Lung microvascular endothelial cell (primary cell): Measurements from ENCODE around the gene SORCS3. TPM values are rescaled to one million over a fixed set of nuclear protein-coding genes. Genes with fewer than 3 reads are reported as not detected.

Experiments
- DNase-seq, 2 donors: peaks; one replicate each; pipeline versions ENCODE4 v3.0.0 to v3.0.0-alpha.2; 2010; ENCODE audit warnings: low read depth in 2 of 2
- total RNA-seq: library from RNA; depleted of rRNA; stranded (reverse); fragments of >200 nt; gene quantifications from 2 replicates; pipeline ENCODE4 v1.2.1, GENCODE V29; 2014

The SORCS3 gene
- total RNA-seq, 1 donor from 2014 or later, result not detected

DNA sequence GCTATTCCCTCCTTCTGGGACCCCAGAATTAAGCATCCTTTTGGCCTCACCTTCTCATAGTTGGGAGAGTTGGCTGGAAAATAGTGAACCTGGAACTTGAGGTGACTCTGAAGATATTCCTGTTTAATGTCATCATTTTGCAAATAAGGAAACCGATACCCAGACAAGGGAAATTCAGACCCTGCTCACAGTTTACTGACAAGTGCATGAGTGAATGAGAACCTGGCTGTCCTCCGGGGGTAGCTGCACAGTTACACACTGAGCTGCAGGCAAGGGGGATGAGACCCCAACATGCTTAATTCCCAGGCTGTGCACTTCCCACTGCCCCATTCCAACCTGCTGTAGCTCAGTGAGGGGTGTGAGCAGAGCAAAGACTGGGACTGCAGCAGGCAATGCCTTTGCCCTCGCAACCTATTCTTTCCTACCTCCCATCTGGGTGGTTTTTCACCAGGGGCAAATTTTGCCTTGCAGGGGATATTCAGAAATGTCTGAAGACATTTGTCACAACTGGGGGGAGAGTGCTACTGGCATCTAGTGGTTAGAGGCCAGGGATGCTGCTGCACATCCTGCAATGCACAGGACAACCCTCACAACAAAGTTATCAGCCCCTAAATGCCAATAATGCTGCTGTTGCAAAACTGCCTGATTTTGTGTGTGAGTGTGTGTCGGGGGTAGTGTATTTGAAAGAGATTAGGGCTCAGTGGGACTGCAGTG is 136.2 kb downstream of the SORCS3 start:
- no peak for DNase-seq

DNA sequence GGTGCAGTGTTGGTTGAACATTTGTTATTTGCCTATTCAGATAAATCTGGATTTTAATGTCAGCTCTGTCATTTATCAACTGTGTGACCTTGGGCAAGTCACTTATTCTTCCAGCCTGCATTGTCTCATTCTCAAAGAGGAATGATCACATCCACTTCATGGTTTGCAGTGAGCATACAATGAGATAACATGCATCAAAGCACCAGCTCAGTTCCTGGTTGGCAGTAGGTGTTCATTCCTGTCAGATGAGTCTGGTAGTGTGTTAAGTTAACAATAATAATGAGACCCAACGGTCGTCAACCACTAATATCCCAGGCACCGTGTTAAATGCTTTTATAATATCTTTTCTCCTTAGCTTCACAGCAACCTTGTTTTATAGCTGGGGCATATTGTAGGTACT is 137.3 kb downstream of the SORCS3 start:
- no peak for DNase-seq

DNA sequence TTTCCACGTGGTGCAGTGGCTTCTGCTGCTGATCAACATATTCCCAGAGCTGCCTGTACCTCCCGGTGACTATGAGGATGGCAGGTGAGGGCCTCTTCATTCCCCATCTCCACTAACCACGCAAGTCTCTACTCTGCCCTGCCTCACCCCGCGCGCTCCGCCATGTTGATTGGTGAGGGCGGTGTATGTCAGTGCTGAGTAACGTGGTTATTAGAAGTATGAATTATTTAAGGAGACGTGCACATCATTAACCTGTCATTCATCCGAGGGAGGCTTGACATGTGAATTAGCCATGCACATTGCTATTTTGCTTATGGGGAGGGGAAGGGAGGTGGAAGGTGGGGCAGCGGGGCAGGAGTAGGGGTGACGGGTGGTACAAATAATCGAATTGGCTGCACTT is 138.6 kb downstream of the SORCS3 start:
- no peak for DNase-seq

DNA sequence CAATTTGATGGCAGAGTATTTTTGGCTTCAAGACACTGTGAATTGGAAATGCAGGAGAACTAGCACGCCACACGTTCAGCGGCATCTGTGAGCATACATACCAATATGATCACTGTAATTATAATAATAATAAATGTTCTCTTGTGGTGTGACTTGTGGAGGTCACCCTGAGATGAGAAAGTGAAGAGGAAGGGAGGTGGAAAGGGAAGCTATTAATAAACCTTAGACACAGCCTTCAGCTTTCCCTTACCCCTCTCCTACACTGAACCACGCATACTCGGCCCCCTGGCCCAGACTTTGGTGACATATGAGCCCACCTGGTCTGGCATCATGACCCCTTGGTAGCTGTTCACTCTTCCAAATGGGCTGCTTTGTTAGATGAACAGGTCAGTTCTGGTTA is 139.1 kb downstream of the SORCS3 start:
- no peak for DNase-seq

DNA sequence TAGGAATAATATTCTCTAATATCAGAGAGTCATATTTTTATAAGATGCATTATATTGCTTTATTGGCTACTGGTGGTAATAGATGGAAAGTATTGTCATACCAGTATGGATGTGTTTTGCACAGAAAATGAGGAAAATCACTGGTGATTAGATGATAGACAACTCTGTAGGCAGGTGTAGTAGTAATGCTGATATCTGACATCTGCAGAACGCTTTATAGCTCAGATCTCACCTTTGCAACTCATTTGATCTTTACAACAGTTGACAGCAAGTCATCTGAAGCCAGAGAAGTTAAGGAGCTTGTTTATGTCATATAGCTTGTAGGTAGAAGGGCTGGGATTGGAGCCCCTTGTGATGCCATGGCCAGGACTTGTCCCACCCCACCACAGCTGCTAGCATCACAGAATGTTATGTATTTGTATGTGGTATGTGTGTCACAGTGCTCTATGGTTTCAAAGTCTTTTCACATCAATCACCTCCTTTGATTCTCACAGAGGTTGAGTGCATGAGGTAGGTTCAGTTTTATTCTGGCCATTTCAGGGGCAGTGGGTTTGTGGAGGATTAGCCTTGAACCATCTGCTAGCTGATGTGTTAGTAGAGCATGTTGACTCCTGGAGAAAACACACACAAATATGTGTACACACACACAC is 140.0 kb downstream of the SORCS3 start:
- no peak for DNase-seq

DNA sequence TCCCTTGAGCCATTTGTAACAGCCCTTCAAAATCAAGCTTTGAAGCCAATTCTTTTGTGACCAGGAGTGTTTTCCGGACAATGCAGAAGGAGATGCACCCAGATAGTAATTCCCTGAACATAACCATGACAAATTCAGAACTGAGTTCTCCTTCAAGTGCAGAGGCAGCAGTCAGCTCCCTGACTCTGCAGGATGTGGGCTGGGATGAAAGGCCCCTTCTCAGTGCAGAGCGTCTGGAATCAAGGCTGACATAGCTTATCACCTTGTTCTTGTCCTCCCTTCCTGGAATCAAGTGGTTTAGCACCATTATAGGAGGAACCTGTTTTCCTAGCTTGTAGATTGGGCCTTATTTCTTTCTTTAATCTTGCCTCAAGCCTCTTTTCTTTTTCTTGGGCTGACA is 143.4 kb downstream of the SORCS3 start:
- DNase-seq, result no peak

DNA sequence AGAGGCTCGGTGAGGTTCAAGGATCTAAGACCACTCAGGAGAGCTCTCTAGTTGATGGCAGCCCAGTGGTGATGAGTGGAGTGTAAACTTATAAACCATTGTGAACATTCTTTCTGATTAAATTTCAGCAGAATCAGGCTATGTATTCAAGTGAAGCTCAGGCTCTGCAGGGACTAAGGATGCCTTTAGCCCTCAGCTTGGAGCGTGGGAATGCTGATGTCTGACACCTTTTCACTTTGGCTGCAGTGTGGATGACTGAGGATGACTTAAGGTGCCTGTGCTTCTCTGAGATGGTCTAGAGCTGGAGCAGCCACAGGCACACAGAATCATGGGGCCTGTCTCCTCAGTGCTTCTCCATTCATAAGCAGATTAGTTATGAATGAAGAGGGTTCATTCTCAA is 150.4 kb downstream of the SORCS3 start:
- DNase-seq, result no peak

DNA sequence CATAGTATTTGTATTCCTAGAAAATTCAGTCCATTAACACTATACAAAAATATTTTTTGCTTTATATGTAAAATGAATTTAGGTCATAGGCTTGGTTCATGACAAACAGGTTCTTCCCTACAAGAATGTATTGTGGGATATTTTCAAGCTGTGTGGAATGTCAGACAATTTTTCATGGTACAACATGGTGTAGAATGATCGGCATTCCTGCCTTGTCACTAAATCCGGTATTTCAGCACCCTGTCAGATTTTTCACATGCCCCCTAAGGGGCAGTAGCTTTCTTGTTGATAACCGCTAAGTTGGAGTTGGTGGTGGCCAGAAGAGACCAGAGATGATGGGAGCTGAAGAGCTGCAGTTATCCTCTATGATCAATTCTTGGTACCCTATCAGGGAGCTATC is 154.3 kb downstream of the SORCS3 start:
- DNase-seq, result no peak

DNA sequence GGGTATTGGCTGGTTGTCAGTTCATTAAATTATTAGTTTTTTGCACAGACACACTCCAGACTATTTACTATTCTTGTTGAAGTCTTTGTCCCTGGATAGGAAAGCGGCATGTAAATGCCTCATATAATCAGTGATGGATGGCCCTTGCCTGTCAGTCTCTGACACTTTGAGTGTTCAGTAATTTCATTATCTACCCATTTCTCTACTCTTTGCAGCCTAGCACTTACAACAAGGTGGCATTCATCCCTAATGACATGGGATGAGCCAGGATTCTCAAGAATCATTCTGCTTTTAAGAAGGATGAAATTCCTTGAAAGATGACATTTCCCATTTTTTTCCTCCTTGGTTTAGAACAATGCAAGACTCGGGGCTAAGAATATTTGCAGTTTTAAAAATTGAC is 155.7 kb downstream of the SORCS3 start:
- DNase-seq, result no peak

DNA sequence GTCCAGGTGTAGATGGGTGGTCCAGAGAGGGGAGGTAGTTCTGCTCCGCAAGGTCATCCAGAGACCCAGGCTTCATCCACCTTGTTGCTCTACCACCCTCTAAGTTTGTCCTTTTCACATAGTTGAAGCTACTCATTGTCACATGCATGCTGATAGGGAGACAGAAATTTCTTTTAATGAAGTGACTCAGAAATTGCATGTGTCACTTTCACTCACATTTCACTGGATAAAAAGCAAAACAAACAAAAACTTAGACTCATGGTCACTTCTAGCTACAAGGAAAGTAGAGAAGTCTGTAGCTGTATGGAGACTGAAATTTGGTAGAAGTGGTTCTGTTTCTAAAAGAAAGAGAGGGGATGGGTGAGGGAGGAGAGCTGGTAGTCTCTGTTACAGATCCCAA is 161.9 kb downstream of the SORCS3 start:
- no peak for DNase-seq

DNA sequence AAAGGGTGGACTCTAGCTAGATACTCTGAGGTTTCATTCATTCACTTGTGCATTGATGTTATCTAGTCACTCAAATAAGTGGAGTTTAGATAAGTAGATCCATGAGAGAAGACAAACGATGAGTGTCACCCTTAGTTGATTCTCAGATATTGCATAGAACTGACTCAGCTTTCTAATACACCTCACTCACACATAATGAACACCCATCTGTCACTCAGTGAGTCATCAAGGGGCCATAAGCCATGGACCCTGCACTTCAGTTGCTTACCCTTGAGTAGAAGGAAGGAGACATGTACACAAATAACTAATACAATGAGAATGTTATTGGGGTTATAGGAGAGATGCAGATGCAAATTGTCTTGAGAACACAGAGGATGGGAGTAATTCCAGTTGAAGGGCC is 163.8 kb downstream of the SORCS3 start:
- no peak for DNase-seq

DNA sequence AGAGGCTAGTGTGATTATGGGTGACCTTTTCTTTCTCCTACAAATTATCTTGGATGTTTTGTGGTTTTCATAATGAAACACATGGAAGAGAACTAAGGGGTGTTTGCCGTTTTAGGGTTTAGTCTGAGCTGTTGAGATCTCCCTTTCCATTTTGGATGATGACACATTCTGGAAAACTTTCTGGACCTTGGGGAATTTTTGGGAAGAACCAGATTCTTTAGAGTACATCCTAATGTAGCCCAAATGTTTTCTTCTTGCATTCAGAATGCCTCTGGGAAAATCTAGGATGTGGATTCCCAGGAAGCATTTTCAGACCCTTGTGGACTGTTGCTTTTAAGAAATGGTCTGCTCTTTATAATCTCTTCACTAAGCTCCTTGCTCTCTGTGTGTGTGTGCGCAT is 165.7 kb downstream of the SORCS3 start:
- DNase-seq, result no peak

DNA sequence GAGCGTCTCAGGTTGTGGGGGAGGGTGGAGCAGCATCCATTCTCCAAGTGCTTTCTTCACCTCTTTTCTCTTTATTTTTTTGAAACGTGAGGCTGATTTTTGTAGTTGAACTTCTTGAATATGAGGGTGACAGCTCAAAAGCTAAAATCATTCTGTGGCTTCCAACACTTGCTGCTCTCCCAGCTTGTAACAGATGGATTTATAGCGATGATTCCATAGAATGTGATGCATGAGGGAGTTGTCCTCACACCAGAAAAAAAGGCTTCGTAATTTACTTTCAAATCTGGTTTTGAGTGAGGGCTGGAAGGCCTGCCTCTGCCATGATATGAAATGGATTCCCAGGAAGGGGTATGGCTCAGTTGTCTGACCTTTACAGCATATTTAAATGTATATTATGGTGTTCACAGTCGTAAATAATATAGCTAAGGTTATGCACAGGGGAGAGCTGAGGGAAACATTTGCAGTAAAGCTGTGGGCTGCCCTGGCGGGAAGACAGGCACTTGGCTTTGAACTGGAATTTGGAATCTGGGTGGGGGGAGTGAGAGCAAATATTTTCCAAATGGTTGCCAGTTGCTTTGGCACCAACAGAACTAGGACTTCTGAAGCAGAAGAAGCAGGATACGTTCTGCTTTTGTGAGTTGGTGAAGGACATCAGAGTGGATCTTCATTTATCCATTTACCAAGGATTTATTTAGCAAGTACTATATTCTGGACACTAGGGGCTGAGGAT is 166.7 kb downstream of the SORCS3 start:
- DNase-seq, result no peak

DNA sequence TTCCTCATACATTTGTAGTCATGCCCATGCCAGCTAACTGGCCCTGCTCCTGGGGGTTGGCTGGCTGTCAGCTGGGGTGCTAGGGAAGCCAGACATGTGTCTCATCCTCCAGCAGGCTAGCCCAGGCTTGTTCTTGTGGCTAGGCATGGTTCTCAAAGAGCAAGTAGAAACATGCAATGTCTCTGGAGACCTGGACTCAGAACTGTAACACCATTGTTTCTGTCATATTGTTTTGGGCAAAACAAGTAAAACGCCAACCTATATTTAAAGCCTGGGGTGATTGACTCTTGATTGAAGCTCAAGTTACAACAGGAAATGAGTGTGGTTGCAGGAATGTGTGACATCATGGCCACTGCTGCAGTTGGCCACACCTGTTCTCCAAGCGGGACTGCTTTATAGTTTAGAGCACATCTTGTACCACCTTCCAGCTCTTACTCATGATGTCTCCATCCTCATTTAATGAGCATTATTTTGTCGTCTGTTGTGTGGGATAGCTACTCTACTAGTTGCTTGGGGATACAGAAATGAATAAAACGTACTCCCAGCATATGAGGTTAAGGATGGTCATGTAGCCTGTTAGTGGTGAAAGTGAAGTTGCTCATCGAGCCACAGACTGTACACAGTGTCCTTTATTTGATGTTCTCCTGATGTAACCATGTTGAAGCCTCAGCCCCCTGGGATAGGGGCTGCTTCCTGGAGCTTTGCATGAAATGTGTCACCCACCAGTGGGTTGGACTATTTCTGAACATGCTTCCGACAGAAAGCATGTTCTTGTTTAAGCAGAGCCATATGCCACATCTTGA is 168.4 kb downstream of the SORCS3 start:
- no peak for DNase-seq

DNA sequence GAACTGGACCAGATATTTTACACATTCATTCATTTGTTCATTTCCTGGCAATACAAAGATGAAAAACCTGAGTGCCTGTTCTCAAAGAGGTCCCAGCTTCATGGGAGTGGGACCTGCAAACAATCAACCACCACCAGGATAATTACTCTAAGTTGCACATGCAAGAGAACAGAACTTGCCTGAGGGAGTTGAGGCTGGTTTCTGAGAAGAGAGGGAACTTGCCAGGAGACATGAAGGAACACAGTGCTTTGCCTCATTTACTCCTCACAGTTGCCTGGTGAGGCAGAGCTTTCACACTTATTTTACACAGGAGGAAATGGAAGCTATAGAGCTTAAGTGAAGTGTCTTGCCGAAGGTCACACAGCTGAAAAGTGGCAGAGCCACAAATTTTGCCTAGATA is 170.1 kb downstream of the SORCS3 start:
- no peak for DNase-seq

DNA sequence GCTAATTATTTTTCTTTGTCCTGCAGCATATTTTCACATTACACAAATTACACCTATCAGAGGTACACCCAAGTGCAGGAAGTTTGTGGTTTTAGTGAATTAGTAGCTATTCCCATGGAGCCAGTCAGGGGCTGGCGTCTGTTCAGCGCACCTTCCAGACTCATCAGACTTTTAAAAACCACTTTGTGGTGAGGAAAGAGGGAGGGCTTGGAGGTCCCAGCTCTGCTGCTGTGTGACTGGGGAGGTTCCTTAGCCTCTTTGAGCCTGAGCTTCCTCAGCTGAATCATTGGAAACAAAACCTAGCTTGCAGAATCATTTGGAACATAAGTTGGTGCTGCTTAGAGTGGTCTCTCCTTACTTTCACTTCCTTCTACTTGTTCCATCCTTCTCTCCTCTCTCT is 175.4 kb downstream of the SORCS3 start:
- no peak for DNase-seq

DNA sequence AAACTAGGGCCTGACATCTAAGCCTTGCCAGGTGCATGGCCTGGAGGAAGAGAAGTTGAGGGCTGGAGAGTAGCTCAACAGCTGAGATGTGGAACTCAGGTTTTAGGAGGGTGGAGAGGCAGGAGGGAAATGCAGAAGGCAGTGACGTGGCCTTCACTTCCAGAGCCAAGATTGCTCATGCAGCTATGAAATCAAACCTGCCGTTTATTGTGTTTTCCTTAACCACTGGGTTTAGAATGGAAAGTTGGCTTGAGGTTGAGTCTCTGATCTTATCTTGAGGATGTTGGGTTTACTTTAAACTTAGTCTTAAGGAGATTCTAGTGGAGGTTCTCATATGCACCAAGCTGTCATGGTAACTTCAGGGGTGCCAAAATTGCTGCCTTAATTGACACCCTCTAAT is 178.6 kb downstream of the SORCS3 start:
- no peak for DNase-seq

DNA sequence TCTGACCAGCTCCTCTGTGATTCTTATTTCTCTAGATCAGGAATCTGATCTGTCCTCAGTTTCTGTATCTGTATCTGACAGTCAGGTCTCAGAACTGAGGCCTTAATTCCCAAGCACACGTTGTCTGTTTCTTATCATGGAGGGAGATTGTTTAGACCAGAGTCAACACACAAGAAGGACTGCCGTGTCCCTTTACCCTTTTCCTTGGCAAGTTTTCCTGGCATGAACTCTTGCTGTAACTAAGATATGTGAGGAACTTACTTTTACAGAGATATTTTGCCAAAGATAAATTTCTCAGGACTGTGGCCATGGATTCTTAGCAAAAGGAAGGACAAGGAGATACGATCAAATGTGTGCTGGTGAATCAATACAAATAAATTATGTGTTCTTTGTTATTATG is 181.0 kb downstream of the SORCS3 start:
- no peak for DNase-seq

DNA sequence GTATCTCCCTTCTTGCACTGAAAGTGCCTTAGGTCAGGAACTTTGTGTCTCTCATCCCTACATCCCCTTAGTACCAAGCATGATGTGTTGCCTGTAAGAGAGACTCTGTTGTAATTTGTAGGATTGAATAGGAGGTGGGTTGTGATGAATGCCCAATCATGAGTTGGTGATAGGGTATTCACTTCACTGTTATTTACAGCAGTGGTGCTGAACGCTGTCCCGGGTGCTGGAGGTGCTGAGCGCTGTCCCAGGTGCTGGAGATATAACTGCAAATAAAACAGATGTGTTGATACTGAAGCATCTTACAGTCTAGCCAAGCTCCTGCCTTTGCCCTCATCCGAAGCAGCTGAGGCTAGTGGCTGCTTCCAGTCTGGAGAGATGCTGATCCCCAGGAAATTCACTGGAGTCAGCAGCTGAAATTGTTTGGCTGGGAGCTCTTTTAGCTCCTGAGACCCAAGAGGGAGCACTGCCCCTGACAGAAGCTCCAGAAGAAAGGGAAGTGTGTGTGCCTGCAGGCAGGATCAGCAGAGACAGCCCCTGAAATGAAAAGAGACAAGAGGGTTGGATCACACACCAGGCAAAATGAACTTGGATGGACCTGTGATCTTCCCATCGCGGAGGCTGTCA is 183.4 kb downstream of the SORCS3 start:
- DNase-seq, result peak; percentile 23 to 45

DNA sequence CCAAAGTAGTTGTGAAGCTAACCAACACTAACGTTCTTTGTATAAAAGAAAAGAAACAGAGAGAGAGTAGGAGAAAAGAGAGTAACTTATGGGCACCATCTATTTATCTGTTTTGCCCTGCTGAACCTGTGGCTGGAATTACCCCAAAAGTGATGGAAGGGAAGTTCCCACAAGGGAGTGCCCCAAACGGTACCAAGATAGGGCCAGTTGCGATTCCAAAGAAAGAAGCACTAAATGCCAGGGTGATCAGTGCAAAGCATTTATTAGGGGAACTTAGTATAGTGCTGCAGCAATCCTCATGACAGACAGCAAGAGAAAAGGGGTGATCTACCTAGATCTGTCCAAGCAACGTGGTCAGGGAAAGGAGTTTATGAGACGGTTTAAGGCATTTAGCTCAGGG is 190.2 kb downstream of the SORCS3 start:
- DNase-seq, result no peak

DNA sequence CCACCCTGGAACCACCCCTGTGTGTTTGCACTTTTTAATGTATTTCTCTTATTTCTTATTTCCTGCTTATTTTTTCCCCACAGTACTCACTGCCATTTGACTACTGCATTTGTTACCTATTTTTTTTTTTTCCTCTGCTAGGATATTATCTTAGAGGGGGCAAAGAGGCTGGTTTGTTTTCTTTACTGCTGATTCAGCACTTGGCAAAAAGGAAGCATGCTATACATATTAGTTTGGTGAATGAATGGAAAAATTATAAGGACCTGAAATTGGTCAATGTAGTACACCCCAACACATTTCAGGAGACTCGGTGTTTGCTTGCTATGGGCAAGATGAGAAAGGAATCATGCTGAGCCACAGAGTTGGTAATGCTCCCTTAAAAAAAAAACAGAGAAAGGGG is 193.5 kb downstream of the SORCS3 start:
- no peak for DNase-seq

DNA sequence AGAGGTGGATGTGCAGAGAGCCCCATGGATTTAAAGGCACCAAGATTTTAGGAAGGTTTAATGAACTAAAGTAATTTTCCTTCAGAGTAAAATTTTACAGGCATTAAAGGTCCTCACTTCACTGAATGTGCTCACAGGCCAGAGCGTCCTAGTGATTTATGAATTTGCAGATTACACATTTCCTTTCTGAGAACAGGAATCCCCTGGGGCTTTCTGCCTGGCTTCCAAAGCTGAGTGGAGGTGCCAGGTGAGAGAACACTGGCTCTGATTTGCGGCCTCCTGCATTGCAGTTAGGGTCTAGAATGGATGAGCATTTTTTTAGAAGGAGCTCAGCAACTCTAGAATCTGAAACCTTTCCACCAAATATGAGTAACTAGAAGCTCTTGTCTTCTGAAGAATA is 194.3 kb downstream of the SORCS3 start:
- no peak for DNase-seq
